Endothelial cell (in vitro differentiated cells): ENCODE data around the gene COPS6. TPM values are rescaled to one million over a fixed set of nuclear protein-coding genes. Genes with fewer than 3 reads are reported as not detected.

ENCODE experiments used
- DNase-seq: peaks from one replicate; pipeline ENCODE4 v3.0.0; 2021; ENCODE audit warnings: low spot score
- H3K27ac Mint-ChIP-seq: one replicate; pipeline ENCODE4 v1.8.0; 2021; ENCODE audit warnings: mixed read lengths, inconsistent platforms; ENCODE audit not compliant: unreplicated experiment
- H3K27me3 Mint-ChIP-seq: one replicate; pipeline ENCODE4 v1.8.0; 2021; ENCODE audit warnings: mild to moderate bottlenecking, moderate library complexity, mixed read lengths, inconsistent platforms; ENCODE audit not compliant: unreplicated experiment
- H3K36me3 Mint-ChIP-seq: one replicate; pipeline ENCODE4 v1.8.0; 2021; ENCODE audit warnings: mild to moderate bottlenecking, low read depth, mixed read lengths, inconsistent platforms; ENCODE audit not compliant: unreplicated experiment
- H3K4me1 Mint-ChIP-seq: one replicate; pipeline ENCODE4 v1.8.0; 2021; ENCODE audit warnings: mild to moderate bottlenecking, mixed read lengths, inconsistent platforms; ENCODE audit not compliant: unreplicated experiment
- H3K4me3 Mint-ChIP-seq: one replicate; pipeline ENCODE4 v1.8.0; 2021; ENCODE audit warnings: mild to moderate bottlenecking, mixed read lengths, inconsistent platforms; ENCODE audit not compliant: unreplicated experiment
- H3K9me3 Mint-ChIP-seq: one replicate; pipeline ENCODE4 v1.8.0; 2021; ENCODE audit warnings: mixed read lengths, inconsistent platforms; ENCODE audit not compliant: unreplicated experiment
- total RNA-seq: library from RNA; stranded (reverse); fragmentation: NEBNext Ultra II Directional; extraction: Animal tissue kit (Norgen Biotek cat#: 25700); gene quantifications from one replicate; pipeline ENCODE4 v1.2.1, GENCODE V29; 2021; ENCODE audit not compliant: unreplicated experiment
- TF ChIP-seq, protein P1 (sequence below): fragments of 200-600 bp; sonication (generic); IDR thresholded peaks from one replicate; pipeline ENCODE4 v1.5.0; 2021; ENCODE audit warnings: antibody characterized with exemption; ENCODE audit not compliant: unreplicated experiment

The COPS6 gene
- total RNA-seq, 1 donor from 2014 or later = 82.4 TPM

DNA sequence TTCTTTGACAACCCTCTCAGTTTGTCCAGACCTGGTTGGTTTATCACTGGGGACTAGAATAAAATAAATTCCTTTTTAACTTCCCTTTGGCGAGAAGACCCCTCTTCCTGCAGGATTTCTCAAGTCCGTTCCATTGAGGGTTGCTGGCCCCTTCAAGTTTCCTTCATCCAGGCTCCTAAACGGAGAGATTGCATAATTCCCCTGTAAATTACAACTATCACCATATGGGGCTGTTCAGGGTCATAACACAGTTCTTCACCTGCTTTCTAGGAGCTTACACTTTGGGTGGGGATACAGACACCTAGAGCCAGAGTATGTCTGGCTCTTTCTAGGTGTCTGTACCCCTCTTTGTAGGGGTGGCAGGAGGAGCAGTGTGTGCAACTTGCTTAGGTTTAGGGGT lies 3.3 kb upstream of the COPS6 start:
- peaks cover 32% of the 10 kb centered on the region for H3K4me1 Mint-ChIP-seq
- peaks cover 17% of the 10 kb centered on the region for H3K27me3 Mint-ChIP-seq
- H3K36me3 Mint-ChIP-seq = peaks cover 12% of the 10 kb centered on the region
- no peak overlapping the region for H3K4me3 Mint-ChIP-seq
- TF ChIP-seq, protein P1, sequence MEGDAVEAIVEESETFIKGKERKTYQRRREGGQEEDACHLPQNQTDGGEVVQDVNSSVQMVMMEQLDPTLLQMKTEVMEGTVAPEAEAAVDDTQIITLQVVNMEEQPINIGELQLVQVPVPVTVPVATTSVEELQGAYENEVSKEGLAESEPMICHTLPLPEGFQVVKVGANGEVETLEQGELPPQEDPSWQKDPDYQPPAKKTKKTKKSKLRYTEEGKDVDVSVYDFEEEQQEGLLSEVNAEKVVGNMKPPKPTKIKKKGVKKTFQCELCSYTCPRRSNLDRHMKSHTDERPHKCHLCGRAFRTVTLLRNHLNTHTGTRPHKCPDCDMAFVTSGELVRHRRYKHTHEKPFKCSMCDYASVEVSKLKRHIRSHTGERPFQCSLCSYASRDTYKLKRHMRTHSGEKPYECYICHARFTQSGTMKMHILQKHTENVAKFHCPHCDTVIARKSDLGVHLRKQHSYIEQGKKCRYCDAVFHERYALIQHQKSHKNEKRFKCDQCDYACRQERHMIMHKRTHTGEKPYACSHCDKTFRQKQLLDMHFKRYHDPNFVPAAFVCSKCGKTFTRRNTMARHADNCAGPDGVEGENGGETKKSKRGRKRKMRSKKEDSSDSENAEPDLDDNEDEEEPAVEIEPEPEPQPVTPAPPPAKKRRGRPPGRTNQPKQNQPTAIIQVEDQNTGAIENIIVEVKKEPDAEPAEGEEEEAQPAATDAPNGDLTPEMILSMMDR = no peak
- no peak overlapping the region for H3K27ac Mint-ChIP-seq
- no peaks in the 10 kb centered on the region for H3K9me3 Mint-ChIP-seq
- no peak for DNase-seq

DNA sequence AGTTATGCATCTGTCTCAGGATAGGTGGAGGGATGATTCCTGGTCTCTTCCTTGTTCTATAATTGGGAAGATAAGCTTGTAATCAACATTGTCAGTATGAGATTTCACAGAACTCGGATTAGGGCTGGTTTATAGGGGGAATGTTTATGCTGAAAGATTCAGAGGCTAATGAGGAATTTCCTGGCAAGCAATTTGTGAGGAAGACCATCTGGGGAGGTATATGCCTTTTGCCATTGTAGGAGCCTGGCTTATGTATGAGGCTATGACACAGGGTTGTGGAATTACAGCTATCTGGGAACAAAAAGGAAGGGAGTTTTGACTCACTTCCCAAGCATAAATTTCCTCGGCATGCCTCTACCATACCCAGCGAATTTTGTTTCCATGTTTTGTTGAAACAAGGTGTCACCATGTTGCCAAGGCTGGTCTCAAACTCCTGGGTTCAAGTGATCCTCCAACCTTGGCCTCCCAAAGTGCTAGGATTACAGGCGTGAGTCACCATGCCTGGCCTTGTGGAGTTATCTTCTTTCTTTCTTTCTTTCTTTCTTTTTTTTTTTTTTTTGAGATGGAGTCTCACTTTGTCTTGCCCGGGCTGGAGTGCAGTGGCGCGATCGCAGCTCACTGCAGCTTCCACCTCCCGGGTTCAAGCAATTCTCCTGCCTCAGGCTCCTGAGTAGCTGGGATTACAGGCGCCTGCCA lies 1.6 kb upstream of the COPS6 start:
- DNase-seq = no peak
- Mint-ChIP-seq H3K27me3 (peaks cover 13% of the 10 kb centered on the region), H3K4me1 (peaks cover 34% of the 10 kb centered on the region), H3K4me3 (peak overlapping the region; percentile 61), H3K9me3 (no peaks in the 10 kb centered on the region), H3K36me3 (peaks cover 18% of the 10 kb centered on the region), H3K27ac (no peak overlapping the region)
- TF ChIP-seq, protein P1 = no peak

DNA sequence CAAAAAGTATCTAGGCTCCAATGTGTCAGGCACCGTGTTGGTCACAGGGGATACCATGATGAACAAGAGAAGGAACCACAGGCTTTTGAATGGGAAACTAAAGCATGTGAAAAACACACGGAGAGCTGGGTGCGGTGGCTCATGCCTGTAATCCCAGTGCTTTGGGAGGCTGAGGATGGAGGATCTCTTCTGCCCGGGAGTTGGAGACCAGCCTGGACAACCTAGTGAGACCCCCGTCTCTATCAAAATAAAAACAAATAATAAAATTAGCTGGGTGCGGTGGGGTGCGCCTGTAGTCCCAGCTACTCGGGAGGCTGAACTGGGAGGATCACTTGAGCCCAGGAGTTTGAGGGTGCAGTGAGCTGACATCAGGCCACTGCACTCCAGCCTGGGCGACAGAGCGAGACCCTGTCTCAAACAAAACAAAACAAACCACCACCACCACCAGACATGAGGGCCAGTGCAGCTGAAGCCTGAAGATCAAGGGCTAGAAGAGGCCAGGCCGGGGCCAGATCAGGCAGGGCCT lies 611 bp upstream of the COPS6 start:
- Mint-ChIP-seq H3K27me3 (peaks cover 12% of the 10 kb centered on the region), H3K9me3 (no peaks in the 10 kb centered on the region), H3K27ac (peak overlapping the region; percentile 92), H3K4me3 (peak overlapping the region; percentile 94), H3K36me3 (peaks cover 27% of the 10 kb centered on the region), H3K4me1 (peaks cover 37% of the 10 kb centered on the region)
- no peak for DNase-seq
- TF ChIP-seq, protein P1 = no peak

DNA sequence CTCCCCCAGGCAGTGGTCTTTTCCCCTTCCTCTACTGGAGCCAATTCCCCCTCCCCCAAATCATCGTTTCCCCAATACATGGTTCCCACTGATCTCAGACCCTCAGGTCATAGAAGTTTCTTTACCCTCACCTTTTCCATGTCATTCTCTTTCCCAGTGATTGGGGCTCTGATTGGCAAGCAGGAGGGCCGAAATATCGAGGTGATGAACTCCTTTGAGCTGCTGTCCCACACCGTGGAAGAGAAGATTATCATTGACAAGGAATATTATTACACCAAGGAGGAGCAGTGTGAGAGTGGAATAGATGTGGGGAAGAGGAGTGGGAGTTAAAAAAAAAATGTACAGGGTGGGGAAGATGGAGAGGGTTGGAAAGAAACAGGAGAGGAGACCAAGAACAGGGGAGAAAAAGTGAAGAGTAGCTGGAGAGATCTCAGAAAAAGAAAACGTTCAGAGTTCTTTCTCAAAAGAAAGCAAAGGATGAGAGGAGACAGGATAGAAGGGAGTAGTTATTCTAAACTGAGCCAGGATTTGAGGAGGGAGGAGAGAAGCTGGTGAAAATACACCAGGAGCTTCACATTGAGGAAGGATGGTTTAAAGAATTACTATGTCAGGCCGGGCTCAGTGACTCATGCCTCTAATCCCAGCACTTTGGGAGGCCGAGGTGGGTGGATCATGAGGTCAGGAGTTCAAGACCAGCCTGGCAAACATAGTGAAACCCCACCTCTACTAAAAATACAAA lies 858 bp downstream of the COPS6 start:
- Mint-ChIP-seq H3K36me3 (peaks cover 40% of the 10 kb centered on the region), H3K27ac (peak overlapping the region; percentile 91), H3K27me3 (peaks cover 14% of the 10 kb centered on the region), H3K4me1 (peaks cover 43% of the 10 kb centered on the region), H3K4me3 (peak overlapping the region; percentile 96), H3K9me3 (no peaks in the 10 kb centered on the region)
- no peak for DNase-seq
- TF ChIP-seq, protein P1 = no peak
